ENCODE measurements around the gene ACYP2.

- TF ChIP-seq CTCF (IDR thresholded peaks at IDR 0.05) (no peak), POLR2A (IDR thresholded peaks at IDR 0.05) (no peak), POLR2AphosphoS5 (IDR thresholded peaks at IDR 0.05) (no peak), EP300 (IDR thresholded peaks at IDR 0.05; ENCODE audit: low read depth) (no peak)
These were observed 15.4 kb upstream of the ACYP2 start for GRCh38 chr2:54099829-54100585.

Data from transverse colon (tissue), 4 donors.